GM21619 (cell line): ENCODE measurements around the gene NUDT14.

Source experiments
- ATAC-seq: cut with Tn5 transposase; IDR thresholded peaks from one replicate; pipeline ENCODE4 v1.9.1; 2021; ENCODE audit not compliant: unreplicated experiment

The NUDT14 gene

DNA sequence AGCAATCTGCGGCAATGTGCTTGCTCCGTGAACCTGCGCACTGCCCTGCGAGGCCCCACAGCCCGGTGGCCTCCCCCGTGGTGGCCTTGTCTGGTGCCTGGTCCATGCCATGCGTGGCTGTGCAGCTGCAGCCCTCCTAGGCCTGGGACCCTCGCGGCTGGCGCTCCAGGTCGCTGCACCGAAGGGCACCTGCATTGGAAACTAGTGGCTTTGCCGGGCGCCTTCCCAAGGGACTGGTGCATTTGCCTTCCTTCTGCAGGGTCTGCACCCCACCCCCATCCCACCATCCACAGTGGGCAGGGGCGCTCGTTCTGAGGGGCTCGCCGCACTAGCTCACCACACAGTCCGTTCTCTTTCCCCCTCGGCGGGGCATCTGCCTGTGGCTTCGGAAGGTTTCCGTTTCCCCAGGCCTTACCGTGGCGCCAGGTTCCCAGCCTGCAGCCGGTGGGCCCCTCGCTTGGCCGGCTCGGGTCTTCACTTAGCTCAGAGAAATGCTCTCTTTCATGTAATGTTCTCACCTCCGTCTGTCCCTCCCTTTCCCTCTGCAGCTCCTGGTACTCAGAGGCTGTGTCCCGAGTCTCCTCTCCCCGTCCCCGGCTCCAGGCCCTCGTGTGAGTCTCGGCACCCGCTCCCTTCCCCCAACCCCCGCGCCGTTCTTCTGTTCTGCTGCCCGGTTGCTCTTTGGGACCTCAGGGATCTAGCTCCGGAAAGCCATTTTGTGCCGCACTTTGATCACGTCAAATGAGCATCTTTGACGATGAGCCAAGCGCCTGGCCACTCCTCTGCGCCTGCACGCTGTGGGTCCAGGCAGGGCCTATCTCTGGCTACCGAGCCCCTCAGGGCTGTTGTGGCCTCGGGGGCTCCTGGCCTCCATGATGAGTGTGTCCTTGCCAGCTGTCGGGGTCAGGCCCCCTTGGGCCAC lies 44.5 kb downstream of the NUDT14 start:
- ATAC-seq, result no peak

DNA sequence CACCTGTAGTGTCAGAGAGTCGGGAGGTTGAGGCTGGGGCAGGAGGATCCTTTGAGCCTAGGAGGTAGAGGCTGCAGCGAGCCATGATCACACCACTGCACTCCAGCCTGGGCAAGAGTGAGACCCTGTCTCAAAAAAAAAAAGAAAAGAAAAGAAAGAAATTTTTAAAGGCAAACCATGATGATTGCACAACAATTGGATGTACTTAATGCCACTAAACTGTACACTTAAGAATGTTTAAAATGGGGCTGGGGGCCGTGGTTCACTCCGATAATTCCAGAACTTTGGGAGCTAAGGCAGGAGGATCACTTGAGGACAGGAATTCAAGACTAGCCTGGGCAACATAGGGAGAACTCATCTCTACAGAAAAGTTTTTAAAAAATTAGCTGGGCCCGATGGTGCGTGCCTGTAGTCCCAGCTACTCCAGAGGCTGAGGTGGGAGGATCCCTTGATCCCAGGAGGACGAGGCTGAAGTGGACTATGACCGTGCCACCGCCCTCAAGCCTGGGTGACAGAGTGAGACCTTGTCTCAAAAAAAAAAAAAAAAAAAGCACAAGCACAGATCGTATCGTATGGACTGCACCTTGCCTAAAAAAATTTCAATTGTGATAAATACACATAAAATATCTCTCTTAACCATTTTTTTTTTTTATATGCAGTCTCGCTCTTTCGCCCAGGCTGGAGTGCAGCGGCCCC lies 45.3 kb downstream of the NUDT14 start:
- no peak for ATAC-seq

DNA sequence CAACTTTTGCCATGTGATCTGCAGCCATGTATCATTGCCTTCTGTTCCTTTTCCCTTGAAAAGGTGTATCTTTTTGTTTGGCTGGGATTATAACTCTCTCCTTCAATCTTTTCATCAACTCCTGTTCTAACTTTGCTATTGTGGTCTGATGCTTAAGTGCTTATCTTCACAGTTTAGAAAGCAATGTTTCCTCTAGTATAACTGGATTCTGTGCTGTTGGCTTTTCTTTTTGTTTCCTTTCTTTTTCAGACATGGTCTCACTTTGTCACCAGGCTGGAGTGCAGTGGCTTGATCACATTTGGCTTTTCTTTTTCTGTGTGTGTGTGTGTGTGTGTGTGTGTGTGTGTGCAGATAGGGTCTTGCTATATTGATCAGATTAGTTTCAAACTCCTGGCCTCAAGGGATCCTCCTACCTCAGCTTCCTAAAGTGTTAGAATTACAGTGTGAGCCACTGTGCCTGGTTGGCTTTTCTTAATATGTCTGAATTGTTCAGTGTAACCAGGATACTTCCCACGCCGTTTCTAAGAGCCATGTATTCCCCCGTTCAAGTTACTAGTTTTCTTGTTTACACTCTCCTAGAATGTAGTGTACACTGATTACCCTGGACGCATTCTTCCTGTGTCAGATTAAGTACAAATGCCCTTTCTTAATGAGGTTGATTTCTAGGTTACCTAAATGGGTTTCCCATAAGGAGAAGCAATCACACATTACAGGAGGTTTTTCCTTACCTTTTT lies 48.0 kb downstream of the NUDT14 start:
- ATAC-seq, result no peak

DNA sequence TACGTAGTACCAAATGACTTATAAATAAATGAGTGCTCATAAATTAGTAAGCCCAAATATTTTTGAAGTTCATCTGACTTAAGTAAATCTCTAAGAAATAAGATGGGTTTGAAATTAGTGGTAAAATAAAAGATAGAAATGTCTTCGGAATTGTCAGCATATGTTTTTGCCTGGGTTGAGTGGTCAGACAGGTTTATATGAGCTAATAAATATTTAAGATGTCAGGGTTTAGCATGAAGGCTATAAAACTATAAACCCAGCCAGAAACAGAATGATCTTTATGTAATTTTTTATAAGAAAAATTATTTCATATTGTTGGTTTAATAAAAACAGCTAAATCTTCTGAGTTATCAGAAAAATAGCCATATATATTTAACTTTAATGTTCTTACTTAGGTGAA lies 49.9 kb downstream of the NUDT14 start:
- ATAC-seq, result no peak

DNA sequence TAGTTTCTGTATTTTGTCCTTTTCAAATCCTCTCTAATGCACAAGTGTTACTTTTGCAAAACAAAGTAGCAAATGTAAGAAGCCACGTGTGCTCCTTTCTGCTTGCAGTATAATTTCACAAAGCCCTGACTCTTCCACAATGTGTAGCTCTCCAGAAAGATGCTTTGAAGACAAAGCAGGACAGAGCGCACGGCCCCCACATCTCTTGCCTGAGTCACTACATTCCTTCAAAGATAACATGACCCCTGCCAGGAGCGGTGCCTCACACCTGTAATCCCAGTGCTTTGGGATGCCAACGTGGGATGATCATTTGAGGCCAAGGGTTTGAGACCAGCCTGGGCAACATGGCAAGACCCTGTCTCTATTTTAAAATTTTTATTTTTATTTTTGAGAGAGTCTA lies 53.1 kb downstream of the NUDT14 start:
- no peak for ATAC-seq

DNA sequence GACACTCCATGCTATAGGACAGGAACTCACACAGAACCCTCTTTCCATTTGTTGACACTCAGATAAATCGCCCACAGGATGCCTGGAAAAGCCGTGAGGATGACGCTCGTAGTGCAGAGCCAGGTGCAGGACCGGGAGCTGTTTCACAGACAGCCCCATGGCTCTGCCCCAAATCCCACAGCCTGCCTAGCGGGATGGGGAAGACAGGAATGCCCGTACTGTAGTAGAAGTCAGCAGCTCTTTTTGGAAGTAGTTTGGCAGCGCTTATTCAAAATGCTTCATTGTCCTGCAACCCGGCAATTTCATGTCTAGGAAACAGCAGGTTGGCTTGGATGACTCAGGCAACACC lies 54.2 kb downstream of the NUDT14 start:
- ATAC-seq, result no peak

DNA sequence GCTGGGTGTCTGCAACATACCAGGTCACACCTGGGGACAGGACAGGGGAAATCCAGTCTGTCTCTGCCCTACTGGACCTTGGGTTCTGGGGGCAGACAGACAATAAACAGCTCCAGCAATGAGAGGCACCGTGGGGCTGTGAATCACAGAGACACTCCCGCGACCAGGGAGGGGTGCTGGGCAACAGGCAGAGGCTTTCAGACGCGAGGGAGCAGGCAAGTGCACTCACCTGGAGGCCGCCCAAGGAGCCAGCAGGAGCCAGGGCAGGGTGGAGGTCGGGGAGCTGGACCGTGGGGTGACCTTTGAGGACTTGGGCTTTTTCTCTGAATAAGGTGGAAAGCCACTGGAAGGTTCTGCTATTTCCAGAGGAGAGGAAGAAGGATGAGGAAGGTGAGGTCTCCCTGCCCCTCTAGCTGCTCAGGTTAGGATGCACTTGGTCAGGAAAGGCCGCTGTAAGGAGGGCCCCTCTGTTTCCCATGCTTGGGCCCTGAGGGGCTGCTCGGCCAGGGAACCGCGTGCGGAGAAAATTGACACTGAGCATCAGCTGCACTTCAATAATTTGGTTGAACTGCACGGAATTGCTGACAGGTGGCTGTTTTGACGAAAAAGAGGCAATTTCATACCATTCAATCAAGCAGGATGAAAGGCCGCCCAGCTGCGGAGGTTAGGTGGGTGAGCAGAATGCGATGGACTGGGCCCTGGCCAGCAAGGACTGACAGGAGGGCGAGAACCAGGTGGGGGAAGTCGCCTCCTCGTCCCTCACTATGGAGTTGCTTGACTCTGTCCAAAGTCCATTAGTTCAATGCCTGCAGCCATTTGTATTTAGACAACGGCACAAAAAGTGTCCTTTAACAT lies 54.8 kb downstream of the NUDT14 start:
- ATAC-seq, result no peak

DNA sequence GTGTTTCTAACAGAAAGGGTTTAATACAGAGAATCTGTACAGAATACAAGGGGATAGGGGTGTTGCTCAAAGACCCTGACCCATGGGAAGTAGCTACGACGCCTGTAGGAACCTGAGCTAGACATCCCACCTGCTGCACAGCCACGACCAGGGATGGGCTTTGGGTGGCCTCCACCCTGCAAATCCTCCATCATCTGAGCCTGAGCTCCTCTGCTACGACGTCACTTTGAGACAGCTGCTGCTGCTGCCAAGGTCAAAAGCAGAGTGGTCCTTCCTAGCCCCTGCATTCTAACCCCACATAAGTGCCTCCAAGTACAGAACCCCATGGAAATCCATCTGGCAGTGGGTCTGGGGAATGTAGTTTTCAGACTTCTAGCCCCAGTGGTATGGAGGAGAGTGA lies 56.3 kb downstream of the NUDT14 start:
- no peak for ATAC-seq

DNA sequence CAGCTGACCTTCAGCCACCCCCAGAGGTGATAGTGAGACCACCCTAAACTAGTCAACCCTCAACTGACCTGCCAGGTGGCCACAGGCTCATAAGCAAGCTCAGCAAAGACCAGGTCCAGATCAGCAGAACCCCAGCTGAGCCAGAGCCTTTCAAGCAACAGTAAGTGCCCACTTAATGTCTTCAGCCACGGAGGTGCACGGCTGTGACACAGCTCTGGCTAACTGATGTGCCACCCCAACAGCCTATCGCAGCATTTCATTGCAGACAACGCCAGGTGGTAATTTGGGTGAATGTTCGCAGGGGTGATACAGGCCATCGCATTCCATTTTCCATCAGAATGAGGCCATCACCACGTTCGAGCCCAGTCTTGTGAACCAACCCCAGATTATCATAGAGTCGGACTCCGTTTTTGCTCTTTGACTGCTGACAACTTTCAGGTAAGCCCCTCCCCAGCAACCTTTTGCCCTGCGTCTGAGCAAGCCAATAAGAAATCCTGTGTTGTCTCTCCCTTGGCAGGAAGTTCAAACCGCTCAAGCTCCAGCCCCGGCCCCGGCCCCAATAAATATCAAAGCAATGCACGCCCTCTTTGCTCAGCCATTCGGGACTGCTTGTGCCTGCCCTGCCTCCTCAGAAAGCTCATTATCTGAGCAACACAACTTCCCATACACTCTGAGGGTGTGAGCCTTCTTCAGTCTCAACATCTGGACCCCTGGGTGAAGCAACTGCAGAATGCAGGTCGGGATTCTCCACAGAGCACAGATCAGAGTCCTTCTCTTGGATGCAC lies 56.9 kb downstream of the NUDT14 start:
- ATAC-seq, result no peak

DNA sequence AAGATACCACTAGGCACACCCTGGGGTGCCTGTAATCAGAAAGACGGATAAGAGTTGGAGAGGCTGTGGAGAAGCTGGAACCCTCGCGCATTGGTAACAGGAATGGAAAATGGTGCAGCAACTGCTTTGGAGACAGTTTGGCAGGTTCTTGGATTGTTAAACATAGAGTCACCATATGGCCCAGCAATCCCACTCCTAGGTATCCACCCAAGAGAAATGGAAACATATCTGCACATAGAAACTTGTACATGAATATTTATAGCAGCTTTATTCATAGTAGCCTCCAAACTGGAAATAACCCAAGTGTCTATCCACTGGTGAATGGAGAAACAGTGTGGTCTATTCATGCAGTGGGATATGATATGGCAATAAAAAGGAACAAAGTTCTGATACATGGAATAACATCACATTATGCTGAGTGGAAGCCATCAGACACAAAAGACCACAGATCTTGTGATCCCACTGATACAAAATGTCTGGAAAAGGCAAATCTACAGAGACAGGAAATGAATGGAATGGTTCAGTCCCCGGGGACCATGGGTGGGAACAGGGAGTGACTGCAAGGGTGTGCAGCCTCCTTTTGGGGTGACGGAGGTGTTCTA lies 57.9 kb downstream of the NUDT14 start:
- ATAC-seq, result no peak
